Stomach (tissue), 4 donors: ENCODE results near the gene PSMB7.

Source experiments
- POLR2A ChIP-seq, 4 donors: fragments of 450-650 bp; IDR thresholded peaks; one replicate each; pipeline ENCODE4 v1.6.1; 2016; ENCODE audit warnings: antibody characterized with exemption in 4 of 4, control low read depth in 2 of 4, mild to moderate bottlenecking in 1 of 4, moderate library complexity in 1 of 4
- POLR2AphosphoS5 ChIP-seq, 3 donors: sonication (generic); formaldehyde crosslinking; IDR thresholded peaks; one replicate each; pipeline ENCODE4 v1.6.1; 2016; ENCODE audit warnings: antibody characterized with exemption in 3 of 3
- TF ChIP-seq, protein P1 (sequence below), 7 experiments: fragments of 450-650 bp in 4 of 7; fragments of 200-600 bp in 3 of 7; sonication (generic) in 3 of 7; IDR thresholded peaks; one replicate each; pipeline ENCODE4 v1.5.1; 2016 to 2019; ENCODE audit warnings: antibody characterized with exemption in 7 of 7, control low read depth in 2 of 7, mild to moderate bottlenecking in 1 of 7

DNA sequence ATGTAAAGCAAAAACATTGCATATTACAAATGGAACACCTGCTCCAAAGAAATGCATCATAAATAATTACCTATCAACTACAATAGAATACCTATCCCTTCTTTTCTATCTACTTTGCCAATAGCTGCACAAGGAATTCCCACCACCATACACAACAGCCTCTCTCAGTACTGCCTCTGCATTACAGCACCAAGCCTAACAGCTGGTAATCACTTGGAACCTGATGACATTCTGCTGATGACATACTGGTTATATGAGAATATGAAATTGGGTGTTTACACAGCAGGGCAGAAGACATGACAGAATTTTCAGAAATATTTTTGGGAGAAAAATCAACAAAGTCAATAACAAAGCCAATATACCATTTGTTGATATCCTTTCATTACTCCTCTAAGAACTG, 43.2 kb downstream of the PSMB7 start:
- TF ChIP-seq, protein P1, sequence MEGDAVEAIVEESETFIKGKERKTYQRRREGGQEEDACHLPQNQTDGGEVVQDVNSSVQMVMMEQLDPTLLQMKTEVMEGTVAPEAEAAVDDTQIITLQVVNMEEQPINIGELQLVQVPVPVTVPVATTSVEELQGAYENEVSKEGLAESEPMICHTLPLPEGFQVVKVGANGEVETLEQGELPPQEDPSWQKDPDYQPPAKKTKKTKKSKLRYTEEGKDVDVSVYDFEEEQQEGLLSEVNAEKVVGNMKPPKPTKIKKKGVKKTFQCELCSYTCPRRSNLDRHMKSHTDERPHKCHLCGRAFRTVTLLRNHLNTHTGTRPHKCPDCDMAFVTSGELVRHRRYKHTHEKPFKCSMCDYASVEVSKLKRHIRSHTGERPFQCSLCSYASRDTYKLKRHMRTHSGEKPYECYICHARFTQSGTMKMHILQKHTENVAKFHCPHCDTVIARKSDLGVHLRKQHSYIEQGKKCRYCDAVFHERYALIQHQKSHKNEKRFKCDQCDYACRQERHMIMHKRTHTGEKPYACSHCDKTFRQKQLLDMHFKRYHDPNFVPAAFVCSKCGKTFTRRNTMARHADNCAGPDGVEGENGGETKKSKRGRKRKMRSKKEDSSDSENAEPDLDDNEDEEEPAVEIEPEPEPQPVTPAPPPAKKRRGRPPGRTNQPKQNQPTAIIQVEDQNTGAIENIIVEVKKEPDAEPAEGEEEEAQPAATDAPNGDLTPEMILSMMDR (IDR thresholded peaks at IDR 0.05), result no peak
- TF ChIP-seq POLR2AphosphoS5 (IDR thresholded peaks at IDR 0.05) (no peak), POLR2A (IDR thresholded peaks at IDR 0.05) (no peak)
